IPS DF 4.7 (cell line): ENCODE data around the gene GPR152.
"Not testable (repeated sequence)": the region's sequence is repeated elsewhere in the genome, so short reads cannot be mapped to it uniquely, and the experiment has no call there.

Experiments
- DNase-seq: peaks from one replicate; pipeline ENCODE4 v3.0.0-alpha.2; 2013; ENCODE audit warnings: low spot score; ENCODE audit errors: extremely low read depth

Gene GPR152

GRCh38 chr11:67489885-67490726 is 37.6 kb upstream of the GPR152 start:
- no peak for DNase-seq

GRCh38 chr11:67489203-67489884 is 36.8 kb upstream of the GPR152 start:
- no peak for DNase-seq

- no peak for DNase-seq
These were observed 34.1 kb upstream of the GPR152 start for GRCh38 chr11:67486481-67487195.

GRCh38 chr11:67485873-67486361 is 33.4 kb upstream of the GPR152 start:
- DNase-seq, result not testable (repeated sequence)

- DNase-seq, result no peak
These were observed 32.4 kb upstream of the GPR152 start for GRCh38 chr11:67484847-67485311.

- DNase-seq, result no peak
These were observed 31.5 kb upstream of the GPR152 start for GRCh38 chr11:67483831-67484665.

DNA sequence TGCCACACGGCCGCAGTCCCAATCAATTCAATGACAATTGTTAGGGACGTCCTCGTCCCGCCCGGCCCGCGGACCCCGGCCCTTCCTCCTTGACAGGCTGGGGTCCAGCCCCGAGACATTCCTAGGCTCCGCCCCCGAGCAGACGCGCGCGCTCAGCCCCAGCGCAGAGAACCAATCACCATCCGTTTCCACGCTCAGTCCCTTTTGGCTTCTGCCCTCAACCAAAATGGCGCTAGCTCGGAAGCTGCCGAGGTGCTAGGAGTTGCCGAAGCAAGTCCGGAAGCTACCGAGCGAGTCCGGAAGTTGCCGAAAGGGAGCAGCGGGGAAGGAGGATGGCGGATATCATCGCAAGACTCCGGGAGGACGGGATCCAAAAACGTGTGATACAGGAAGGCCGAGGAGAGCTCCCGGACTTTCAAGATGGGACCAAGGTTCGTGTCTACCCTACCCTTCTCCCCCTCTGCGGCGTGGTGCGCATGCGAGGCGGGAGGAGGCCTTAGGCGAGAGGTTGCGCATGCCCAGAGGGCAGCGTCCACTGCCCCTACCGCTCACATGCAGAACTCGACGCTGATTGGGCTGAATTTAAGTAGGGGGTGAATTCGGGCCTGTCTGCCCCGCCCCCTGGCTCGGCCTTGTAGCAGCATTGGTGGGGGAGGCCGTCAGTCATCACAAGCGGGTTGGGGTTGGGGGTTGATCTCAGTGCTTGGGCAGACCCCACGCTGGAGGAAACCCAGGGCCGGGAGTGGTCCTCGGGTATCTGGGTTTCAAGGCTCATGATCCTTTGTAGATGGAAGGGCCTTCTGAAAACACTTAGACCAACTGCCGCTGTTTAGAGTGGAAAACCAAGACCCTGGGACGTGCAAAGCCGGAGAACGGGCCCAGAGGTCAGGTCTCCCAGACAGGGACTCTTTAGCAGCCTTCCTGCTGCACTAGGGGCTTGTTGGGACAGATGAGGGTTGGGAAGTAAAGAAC is 30.6 kb upstream of the GPR152 start, which contains the start of gene AIP:
Gene AIP, plus strand, starts transcription at position 200 of the 972 bp plus-strand sequence. Its CDS starts 133 bp downstream, at position 333.
- peak; percentile 95 for DNase-seq

GRCh38 chr11:67482275-67482826 is 29.8 kb upstream of the GPR152 start:
- DNase-seq, result no peak

GRCh38 chr11:67477344-67478050 is 25.0 kb upstream of the GPR152 start:
- not testable (repeated sequence) for DNase-seq

DNA sequence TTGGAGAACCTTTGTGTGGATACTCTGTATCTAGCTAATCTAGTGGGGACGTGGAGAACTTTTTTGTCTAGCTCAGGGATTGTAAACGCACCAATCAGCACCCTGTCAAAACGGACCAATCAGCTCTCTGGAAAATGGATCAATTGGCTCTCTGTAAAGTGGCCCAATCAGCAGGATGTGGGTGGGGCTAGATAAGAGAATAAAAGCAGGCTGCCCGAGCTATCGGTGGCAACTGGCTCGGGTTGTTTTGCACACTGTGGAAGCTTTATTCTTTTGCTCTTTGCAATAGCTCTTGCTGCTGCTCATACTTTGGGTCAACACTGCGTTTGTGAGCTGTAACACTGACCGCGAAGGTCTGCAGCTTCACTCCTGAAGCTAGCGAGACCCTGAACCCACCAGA is 24.2 kb upstream of the GPR152 start:
- not testable (repeated sequence) for DNase-seq

- DNase-seq, result no peak
These were observed 20.4 kb upstream of the GPR152 start for GRCh38 chr11:67472882-67473281.

DNA sequence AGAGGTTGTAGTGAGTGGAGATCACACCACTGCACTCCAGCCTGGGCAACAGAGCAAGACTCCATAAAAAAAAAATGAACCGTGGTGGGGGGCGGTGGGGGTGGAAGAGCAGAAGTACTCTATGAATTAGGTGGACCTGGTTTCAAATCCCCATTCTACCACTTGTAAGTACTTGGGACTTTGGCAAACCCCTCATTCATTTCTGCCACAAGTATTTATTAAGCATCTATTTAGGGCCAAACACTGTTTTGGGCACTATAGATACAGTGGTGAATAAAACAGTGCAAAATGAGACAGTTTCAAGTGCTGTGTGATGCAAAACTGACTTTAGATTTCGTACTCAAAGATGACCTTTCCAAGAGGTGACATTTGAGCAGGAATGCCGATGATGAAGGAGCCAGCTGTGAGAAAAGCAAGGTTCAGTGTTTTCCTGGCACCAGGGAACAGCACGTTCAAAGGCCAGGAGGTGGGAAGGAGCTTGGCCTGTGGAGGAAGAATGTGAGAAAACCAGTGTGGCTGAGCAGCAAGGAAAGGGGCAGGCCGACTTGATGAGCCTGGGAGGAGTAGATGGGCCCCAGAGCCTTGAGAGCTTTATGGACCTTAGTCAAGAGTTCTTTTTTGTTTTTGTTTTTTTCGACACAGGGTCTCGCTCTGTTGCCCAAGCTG is 17.9 kb upstream of the GPR152 start:
- DNase-seq, result no peak

DNA sequence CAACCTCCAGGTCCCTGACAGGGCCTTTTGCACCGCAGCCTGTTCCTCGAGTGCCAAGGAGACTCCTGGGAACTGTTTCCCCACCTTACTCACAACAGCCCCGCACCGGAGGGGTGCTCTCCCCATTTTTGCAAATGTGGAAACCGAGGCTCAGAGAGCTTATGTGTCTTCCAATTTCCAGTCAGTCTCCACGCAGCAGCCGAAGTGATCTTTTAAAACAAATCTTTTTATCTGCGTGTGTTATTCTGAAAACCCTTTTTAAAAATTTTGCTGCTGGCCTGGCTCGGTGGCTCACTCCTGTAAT is 16.9 kb upstream of the GPR152 start:
- DNase-seq, result no peak

GRCh38 chr11:67468759-67469507 is 16.4 kb upstream of the GPR152 start, which contains the start of gene TMEM134:
TSS of gene TMEM134 (minus strand) at chr11:67469251. CDS start at chr11:67469192, 59 bp downstream.
- DNase-seq, result no peak

DNA sequence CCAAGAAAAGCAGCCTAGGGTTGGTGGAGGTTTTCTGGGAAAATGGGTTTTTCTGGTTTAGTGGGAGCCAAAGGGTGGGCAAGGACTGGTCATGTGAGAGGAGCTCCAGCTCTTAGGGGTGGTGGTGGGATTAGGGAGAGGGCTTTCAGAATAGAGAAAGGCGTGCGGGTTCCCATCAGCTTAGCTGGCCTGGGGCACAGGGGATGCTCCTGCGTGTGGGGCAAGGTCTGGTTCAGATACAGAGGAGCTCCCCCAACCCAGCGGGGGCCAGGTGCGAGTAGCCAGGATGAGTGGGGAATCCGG is 15.9 kb upstream of the GPR152 start:
- no peak for DNase-seq

DNA sequence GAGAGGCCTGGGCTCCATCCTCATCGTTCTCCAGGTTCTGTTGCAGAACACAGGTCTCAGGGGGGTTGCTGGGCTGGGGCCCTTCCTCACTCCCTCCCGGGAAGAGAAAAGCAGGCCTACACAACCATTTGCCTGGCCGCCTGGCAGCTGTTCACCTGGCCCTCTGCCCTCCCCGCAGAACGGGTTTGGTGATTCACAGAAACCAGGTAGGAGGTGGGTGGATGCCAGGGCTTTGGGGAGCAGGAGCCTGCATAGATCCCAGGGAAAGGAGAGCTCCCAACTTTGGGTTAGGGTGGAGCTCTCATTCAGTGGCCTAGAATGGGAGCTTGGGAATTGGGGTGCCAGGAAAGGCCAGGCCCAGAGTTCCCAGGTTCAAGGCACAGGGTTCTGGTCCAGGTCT is 15.5 kb upstream of the GPR152 start:
- DNase-seq, result no peak

GRCh38 chr11:67466962-67467771 is 14.6 kb upstream of the GPR152 start:
- no peak for DNase-seq
